Smooth muscle cell (in vitro differentiated cells): ENCODE measurements around the gene PRKCQ. TPM values are rescaled to one million over a fixed set of nuclear protein-coding genes. Genes with fewer than 3 reads are reported as not detected.

Experiments
- DNase-seq: peaks from one replicate; lab custom pipeline; 2025; ENCODE audit not compliant: unreplicated experiment; lab: John Stamatoyannopoulos, UW
- H2AFZ ChIP-seq: fragments of 200-600 bp; sonication (generic); 2 replicates; pipeline ENCODE4 v1.6.0; 2016; ENCODE audit warnings: antibody characterized with exemption, low read depth, mild to moderate bottlenecking
- H3F3A ChIP-seq: fragments of 200-600 bp; sonication (generic); 2 replicates; pipeline ENCODE4 v1.6.0; 2017; ENCODE audit warnings: antibody characterized with exemption, low read depth
- H3K27ac ChIP-seq: fragments of 200-600 bp; sonication (generic); 2 replicates; pipeline ENCODE4 v1.5.1; 2016; ENCODE audit warnings: low read depth, mild to moderate bottlenecking
- H3K27me3 ChIP-seq: fragments of 200-600 bp; sonication (generic); 2 replicates; pipeline ENCODE4 v1.6.1; 2016; ENCODE audit warnings: low read depth, mild to moderate bottlenecking
- H3K36me3 ChIP-seq: fragments of 200-600 bp; sonication (generic); 2 replicates; pipeline ENCODE4 v1.5.1; 2016; ENCODE audit warnings: low read depth
- H3K4me1 ChIP-seq: fragments of 200-600 bp; sonication (generic); 2 replicates; pipeline ENCODE4 v1.5.1; 2016; ENCODE audit warnings: low read depth
- H3K4me2 ChIP-seq: fragments of 200-600 bp; sonication (generic); 2 replicates; pipeline ENCODE4 v1.6.0; 2016; ENCODE audit warnings: mild to moderate bottlenecking
- H3K4me3 ChIP-seq: fragments of 200-600 bp; sonication (generic); 2 replicates; pipeline ENCODE4 v1.5.1; 2016; ENCODE audit warnings: mild to moderate bottlenecking
- H3K79me2 ChIP-seq: fragments of 200-600 bp; sonication (generic); 2 replicates; pipeline ENCODE4 v1.6.0; 2016; ENCODE audit warnings: low read depth, mild to moderate bottlenecking
- H3K9ac ChIP-seq: fragments of 200-600 bp; sonication (generic); 2 replicates; pipeline ENCODE4 v1.6.0; 2016; ENCODE audit warnings: low read depth
- H3K9me3 ChIP-seq: fragments of 200-600 bp; sonication (generic); replicated peaks from 2 replicates; pipeline ENCODE4 v1.5.1; 2016; ENCODE audit warnings: low read depth
- H4K20me1 ChIP-seq: fragments of 200-600 bp; sonication (generic); 2 replicates; pipeline ENCODE4 v1.6.0; 2016; ENCODE audit warnings: low read depth
- WGBS: methylation state at CpG from one replicate; pipeline ENCODE4 v1.1.7; 2016; ENCODE audit warnings: low lambda C conversion rate; 5-methylcytosine and 5-hydroxymethylcytosine counted together
- polyA plus RNA-seq: library from polyadenylated mRNA; unstranded; fragments of >200 nt; fragmentation: Nextera tagmentation; extraction: Ambion mirVana; gene quantifications from 2 replicates; pipeline ENCODE4 v1.2.1, GENCODE V29; 2016
- total RNA-seq: library from RNA; depleted of rRNA; stranded (reverse); fragments of >200 nt; gene quantifications from 2 replicates; pipeline ENCODE4 v1.2.3, GENCODE V29; 2014
- TF ChIP-seq, protein P1 (sequence below): fragments of 200-600 bp; sonication (generic); IDR thresholded peaks from 2 replicates; pipeline ENCODE4 v1.5.1; 2017; ENCODE audit warnings: borderline replicate concordance, mild to moderate bottlenecking, antibody characterized with exemption; ENCODE audit not compliant: insufficient read depth, poor library complexity, severe bottlenecking

The PRKCQ gene
- total and polyA plus RNA-seq, 2 experiments from 2014 or later: 0.27 to 0.38 TPM

GRCh38 chr10:6465854-6466601 is 114.0 kb downstream of the PRKCQ start:
- Histone ChIP-seq H3K79me2 (no peaks in the 10 kb centered on the region), H3K27ac (no peak overlapping the region), H3K4me1 (peaks cover 7% of the 10 kb centered on the region), H3K9ac (no peak overlapping the region), H2AFZ (no peak overlapping the region), H3K36me3 (no peaks in the 10 kb centered on the region), H3K4me3 (no peak overlapping the region), H3K4me2 (no peak overlapping the region), H3K27me3 (peaks cover 8% of the 10 kb centered on the region), H3F3A (no peaks in the 10 kb centered on the region), H3K9me3 (no peaks in the 10 kb centered on the region), H4K20me1 (no peaks in the 10 kb centered on the region)
- TF ChIP-seq, protein P1, sequence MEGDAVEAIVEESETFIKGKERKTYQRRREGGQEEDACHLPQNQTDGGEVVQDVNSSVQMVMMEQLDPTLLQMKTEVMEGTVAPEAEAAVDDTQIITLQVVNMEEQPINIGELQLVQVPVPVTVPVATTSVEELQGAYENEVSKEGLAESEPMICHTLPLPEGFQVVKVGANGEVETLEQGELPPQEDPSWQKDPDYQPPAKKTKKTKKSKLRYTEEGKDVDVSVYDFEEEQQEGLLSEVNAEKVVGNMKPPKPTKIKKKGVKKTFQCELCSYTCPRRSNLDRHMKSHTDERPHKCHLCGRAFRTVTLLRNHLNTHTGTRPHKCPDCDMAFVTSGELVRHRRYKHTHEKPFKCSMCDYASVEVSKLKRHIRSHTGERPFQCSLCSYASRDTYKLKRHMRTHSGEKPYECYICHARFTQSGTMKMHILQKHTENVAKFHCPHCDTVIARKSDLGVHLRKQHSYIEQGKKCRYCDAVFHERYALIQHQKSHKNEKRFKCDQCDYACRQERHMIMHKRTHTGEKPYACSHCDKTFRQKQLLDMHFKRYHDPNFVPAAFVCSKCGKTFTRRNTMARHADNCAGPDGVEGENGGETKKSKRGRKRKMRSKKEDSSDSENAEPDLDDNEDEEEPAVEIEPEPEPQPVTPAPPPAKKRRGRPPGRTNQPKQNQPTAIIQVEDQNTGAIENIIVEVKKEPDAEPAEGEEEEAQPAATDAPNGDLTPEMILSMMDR: no peak
- no peak for DNase-seq
- WGBS: 93% methylated on average over 7 of the region's 7 CpGs

- WGBS: 83% methylated on average over 7 of the region's 7 CpGs
- no peaks in the 10 kb centered on the region for H3K9me3 ChIP-seq
- H3K79me2 ChIP-seq: no peaks in the 10 kb centered on the region
- peaks cover 8% of the 10 kb centered on the region for H3K27me3 ChIP-seq
- no peak for DNase-seq
- no peak overlapping the region for H3K4me3 ChIP-seq
- H4K20me1 ChIP-seq: no peaks in the 10 kb centered on the region
- no peak overlapping the region for H2AFZ ChIP-seq
- no peaks in the 10 kb centered on the region for H3K36me3 ChIP-seq
- H3K27ac ChIP-seq: no peak overlapping the region
- TF ChIP-seq, protein P1: no peak
- H3K4me2 ChIP-seq: no peak overlapping the region
- no peaks in the 10 kb centered on the region for H3F3A ChIP-seq
- H3K4me1 ChIP-seq: peaks cover 7% of the 10 kb centered on the region
- no peak overlapping the region for H3K9ac ChIP-seq
These were observed 114.6 kb downstream of the PRKCQ start for GRCh38 chr10:6465437-6465836.

- H3K4me2 ChIP-seq: no peak overlapping the region
- 93% methylated on average over 9 of the region's 9 CpGs for WGBS
- H3K9me3 ChIP-seq: no peaks in the 10 kb centered on the region
- no peaks in the 10 kb centered on the region for H3F3A ChIP-seq
- TF ChIP-seq, protein P1: no peak
- no peak overlapping the region for H3K4me3 ChIP-seq
- no peaks in the 10 kb centered on the region for H3K79me2 ChIP-seq
- H3K9ac ChIP-seq: no peak overlapping the region
- H4K20me1 ChIP-seq: no peaks in the 10 kb centered on the region
- H3K27ac ChIP-seq: no peak overlapping the region
- H3K36me3 ChIP-seq: no peaks in the 10 kb centered on the region
- H3K4me1 ChIP-seq: peaks cover 7% of the 10 kb centered on the region
- peaks cover 8% of the 10 kb centered on the region for H3K27me3 ChIP-seq
- H2AFZ ChIP-seq: no peak overlapping the region
- no peak for DNase-seq
These were observed 115.1 kb downstream of the PRKCQ start for GRCh38 chr10:6464862-6465430.
